WTC11 (cell line): ENCODE results near the gene BTBD9.

ENCODE experiments used
- CREM ChIP-seq: sonication (generic); formaldehyde crosslinking; IDR thresholded peaks from 2 replicates; pipeline ENCODE4 v1.8.1; 2022; ENCODE audit warnings: mild to moderate bottlenecking, missing genetic modification reagents, moderate library complexity
- GABPB1 ChIP-seq: sonication (generic); formaldehyde crosslinking; IDR thresholded peaks from 2 replicates; pipeline ENCODE4 v1.8.1; 2023; ENCODE audit warnings: mild to moderate bottlenecking, missing genetic modification reagents
- JUN ChIP-seq: sonication (generic); formaldehyde crosslinking; IDR thresholded peaks from 2 replicates; pipeline ENCODE4 v1.8.0; 2023; ENCODE audit warnings: mild to moderate bottlenecking, missing genetic modification reagents
- MXD4 ChIP-seq: fragments of 250-450 bp; sonication (Bioruptor Pico); IDR thresholded peaks from 2 replicates; pipeline ENCODE4 v1.8.0; 2021; ENCODE audit warnings: mild to moderate bottlenecking, moderate library complexity, borderline replicate concordance
- TCF7 ChIP-seq: sonication (generic); formaldehyde crosslinking; IDR thresholded peaks from 2 replicates; pipeline ENCODE4 v1.8.0; 2022; ENCODE audit warnings: mild to moderate bottlenecking, low read depth, missing genetic modification reagents, moderate library complexity
- TF ChIP-seq, protein P1 (sequence below): sonication (generic); formaldehyde crosslinking; IDR thresholded peaks from 2 replicates; pipeline ENCODE4 v1.8.0; 2022; ENCODE audit warnings: missing genetic modification reagents
- TF ChIP-seq, protein P2 (sequence below): fragments of 200-600 bp; IDR thresholded peaks from 2 replicates; pipeline ENCODE4 v1.8.0; 2022; ENCODE audit warnings: antibody characterized with exemption
- TF ChIP-seq, protein P3 (sequence below): sonication (generic); formaldehyde crosslinking; IDR thresholded peaks from 2 replicates; pipeline ENCODE4 v1.8.1; 2023; ENCODE audit warnings: mild to moderate bottlenecking, missing genetic modification reagents, moderate library complexity
- TF ChIP-seq, protein P4 (sequence below): sonication (generic); formaldehyde crosslinking; IDR thresholded peaks from 2 replicates; pipeline ENCODE4 v1.8.0; 2022; ENCODE audit warnings: mild to moderate bottlenecking, missing genetic modification reagents
- TF ChIP-seq, protein P5 (sequence below): sonication (generic); formaldehyde crosslinking; IDR thresholded peaks from 2 replicates; pipeline ENCODE4 v1.8.1; 2023; ENCODE audit warnings: mild to moderate bottlenecking, missing genetic modification reagents, borderline replicate concordance
- TF ChIP-seq, protein P6 (sequence below): sonication (generic); formaldehyde crosslinking; IDR thresholded peaks from 2 replicates; pipeline ENCODE4 v1.8.0; 2022; ENCODE audit warnings: mild to moderate bottlenecking, missing genetic modification reagents

DNA sequence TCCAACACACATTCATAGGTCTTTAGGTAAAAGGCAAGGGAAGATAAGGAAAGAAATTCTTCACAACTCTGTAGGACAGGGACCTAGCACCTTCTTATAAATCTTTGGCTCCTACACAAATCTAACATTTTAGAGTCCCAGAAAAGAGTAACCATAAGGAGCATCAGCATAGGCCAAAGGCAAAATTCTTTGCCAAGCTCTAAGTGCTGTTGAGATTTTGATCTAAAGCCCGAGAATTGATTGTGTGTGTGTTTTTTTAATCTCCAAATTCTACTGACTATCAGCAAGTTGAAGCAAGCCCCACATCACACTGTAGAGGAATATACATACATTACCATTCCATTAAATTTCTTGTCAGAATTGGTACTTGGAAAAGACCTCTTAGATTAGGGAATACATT lies 233.6 kb downstream of the BTBD9 start:
- TF ChIP-seq GABPB1 (CRISPR knock-in tag) (no peak), CREM (CRISPR knock-in tag) (no peak), JUN (no peak), MXD4 (CRISPR knock-in tag) (no peak), TCF7 (CRISPR knock-in tag) (no peak)
- TF ChIP-seq, protein P1, sequence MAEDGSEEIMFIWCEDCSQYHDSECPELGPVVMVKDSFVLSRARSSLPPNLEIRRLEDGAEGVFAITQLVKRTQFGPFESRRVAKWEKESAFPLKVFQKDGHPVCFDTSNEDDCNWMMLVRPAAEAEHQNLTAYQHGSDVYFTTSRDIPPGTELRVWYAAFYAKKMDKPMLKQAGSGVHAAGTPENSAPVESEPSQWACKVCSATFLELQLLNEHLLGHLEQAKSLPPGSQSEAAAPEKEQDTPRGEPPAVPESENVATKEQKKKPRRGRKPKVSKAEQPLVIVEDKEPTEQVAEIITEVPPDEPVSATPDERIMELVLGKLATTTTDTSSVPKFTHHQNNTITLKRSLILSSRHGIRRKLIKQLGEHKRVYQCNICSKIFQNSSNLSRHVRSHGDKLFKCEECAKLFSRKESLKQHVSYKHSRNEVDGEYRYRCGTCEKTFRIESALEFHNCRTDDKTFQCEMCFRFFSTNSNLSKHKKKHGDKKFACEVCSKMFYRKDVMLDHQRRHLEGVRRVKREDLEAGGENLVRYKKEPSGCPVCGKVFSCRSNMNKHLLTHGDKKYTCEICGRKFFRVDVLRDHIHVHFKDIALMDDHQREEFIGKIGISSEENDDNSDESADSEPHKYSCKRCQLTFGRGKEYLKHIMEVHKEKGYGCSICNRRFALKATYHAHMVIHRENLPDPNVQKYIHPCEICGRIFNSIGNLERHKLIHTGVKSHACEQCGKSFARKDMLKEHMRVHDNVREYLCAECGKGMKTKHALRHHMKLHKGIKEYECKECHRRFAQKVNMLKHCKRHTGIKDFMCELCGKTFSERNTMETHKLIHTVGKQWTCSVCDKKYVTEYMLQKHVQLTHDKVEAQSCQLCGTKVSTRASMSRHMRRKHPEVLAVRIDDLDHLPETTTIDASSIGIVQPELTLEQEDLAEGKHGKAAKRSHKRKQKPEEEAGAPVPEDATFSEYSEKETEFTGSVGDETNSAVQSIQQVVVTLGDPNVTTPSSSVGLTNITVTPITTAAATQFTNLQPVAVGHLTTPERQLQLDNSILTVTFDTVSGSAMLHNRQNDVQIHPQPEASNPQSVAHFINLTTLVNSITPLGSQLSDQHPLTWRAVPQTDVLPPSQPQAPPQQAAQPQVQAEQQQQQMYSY (CRISPR knock-in tag), result no peak
- TF ChIP-seq, protein P2, sequence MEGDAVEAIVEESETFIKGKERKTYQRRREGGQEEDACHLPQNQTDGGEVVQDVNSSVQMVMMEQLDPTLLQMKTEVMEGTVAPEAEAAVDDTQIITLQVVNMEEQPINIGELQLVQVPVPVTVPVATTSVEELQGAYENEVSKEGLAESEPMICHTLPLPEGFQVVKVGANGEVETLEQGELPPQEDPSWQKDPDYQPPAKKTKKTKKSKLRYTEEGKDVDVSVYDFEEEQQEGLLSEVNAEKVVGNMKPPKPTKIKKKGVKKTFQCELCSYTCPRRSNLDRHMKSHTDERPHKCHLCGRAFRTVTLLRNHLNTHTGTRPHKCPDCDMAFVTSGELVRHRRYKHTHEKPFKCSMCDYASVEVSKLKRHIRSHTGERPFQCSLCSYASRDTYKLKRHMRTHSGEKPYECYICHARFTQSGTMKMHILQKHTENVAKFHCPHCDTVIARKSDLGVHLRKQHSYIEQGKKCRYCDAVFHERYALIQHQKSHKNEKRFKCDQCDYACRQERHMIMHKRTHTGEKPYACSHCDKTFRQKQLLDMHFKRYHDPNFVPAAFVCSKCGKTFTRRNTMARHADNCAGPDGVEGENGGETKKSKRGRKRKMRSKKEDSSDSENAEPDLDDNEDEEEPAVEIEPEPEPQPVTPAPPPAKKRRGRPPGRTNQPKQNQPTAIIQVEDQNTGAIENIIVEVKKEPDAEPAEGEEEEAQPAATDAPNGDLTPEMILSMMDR, result no peak
- TF ChIP-seq, protein P3, sequence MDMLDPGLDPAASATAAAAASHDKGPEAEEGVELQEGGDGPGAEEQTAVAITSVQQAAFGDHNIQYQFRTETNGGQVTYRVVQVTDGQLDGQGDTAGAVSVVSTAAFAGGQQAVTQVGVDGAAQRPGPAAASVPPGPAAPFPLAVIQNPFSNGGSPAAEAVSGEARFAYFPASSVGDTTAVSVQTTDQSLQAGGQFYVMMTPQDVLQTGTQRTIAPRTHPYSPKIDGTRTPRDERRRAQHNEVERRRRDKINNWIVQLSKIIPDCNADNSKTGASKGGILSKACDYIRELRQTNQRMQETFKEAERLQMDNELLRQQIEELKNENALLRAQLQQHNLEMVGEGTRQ (CRISPR knock-in tag), result no peak
- TF ChIP-seq, protein P4, sequence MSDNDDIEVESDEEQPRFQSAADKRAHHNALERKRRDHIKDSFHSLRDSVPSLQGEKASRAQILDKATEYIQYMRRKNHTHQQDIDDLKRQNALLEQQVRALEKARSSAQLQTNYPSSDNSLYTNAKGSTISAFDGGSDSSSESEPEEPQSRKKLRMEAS (CRISPR knock-in tag), result no peak
- TF ChIP-seq, protein P5, sequence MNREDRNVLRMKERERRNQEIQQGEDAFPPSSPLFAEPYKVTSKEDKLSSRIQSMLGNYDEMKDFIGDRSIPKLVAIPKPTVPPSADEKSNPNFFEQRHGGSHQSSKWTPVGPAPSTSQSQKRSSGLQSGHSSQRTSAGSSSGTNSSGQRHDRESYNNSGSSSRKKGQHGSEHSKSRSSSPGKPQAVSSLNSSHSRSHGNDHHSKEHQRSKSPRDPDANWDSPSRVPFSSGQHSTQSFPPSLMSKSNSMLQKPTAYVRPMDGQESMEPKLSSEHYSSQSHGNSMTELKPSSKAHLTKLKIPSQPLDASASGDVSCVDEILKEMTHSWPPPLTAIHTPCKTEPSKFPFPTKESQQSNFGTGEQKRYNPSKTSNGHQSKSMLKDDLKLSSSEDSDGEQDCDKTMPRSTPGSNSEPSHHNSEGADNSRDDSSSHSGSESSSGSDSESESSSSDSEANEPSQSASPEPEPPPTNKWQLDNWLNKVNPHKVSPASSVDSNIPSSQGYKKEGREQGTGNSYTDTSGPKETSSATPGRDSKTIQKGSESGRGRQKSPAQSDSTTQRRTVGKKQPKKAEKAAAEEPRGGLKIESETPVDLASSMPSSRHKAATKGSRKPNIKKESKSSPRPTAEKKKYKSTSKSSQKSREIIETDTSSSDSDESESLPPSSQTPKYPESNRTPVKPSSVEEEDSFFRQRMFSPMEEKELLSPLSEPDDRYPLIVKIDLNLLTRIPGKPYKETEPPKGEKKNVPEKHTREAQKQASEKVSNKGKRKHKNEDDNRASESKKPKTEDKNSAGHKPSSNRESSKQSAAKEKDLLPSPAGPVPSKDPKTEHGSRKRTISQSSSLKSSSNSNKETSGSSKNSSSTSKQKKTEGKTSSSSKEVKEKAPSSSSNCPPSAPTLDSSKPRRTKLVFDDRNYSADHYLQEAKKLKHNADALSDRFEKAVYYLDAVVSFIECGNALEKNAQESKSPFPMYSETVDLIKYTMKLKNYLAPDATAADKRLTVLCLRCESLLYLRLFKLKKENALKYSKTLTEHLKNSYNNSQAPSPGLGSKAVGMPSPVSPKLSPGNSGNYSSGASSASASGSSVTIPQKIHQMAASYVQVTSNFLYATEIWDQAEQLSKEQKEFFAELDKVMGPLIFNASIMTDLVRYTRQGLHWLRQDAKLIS (CRISPR knock-in tag), result no peak
- TF ChIP-seq, protein P6, sequence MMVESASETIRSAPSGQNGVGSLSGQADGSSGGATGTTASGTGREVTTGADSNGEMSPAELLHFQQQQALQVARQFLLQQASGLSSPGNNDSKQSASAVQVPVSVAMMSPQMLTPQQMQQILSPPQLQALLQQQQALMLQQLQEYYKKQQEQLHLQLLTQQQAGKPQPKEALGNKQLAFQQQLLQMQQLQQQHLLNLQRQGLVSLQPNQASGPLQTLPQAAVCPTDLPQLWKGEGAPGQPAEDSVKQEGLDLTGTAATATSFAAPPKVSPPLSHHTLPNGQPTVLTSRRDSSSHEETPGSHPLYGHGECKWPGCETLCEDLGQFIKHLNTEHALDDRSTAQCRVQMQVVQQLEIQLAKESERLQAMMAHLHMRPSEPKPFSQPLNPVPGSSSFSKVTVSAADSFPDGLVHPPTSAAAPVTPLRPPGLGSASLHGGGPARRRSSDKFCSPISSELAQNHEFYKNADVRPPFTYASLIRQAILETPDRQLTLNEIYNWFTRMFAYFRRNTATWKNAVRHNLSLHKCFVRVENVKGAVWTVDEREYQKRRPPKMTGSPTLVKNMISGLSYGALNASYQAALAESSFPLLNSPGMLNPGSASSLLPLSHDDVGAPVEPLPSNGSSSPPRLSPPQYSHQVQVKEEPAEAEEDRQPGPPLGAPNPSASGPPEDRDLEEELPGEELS (CRISPR knock-in tag), result no peak
